GM19351 (cell line): Measurements from ENCODE around the gene ZSWIM7.
A peak's percentile ranks its signal among the peaks of the same experiment; 100 is the strongest.
"Not testable (repeated sequence)": the region's sequence is repeated elsewhere in the genome, so short reads cannot be mapped to it uniquely, and the experiment has no call there.

Experiments used
- ATAC-seq: cut with Tn5 transposase; IDR thresholded peaks from one replicate; pipeline ENCODE4 v1.9.1; 2021; ENCODE audit warnings: mild to moderate bottlenecking, moderate library complexity; ENCODE audit not compliant: unreplicated experiment

ZSWIM7 gene

GRCh38 chr17:15958484-15958854, 41.0 kb downstream of the ZSWIM7 start:
- no peak for ATAC-seq

- no peak for ATAC-seq
Observed at GRCh38 chr17:15957608-15958307, 41.7 kb downstream of the ZSWIM7 start.

GRCh38 chr17:15957206-15957605, 42.3 kb downstream of the ZSWIM7 start:
- ATAC-seq: no peak

GRCh38 chr17:15955793-15956541, 43.5 kb downstream of the ZSWIM7 start:
- ATAC-seq: no peak

GRCh38 chr17:15954222-15954621, 45.3 kb downstream of the ZSWIM7 start:
- no peak for ATAC-seq

GRCh38 chr17:15952916-15953790, 46.4 kb downstream of the ZSWIM7 start:
- ATAC-seq: no peak

GRCh38 chr17:15952048-15952532, 47.4 kb downstream of the ZSWIM7 start:
- no peak for ATAC-seq

GRCh38 chr17:15951368-15952047, 48.0 kb downstream of the ZSWIM7 start:
- ATAC-seq: no peak

- no peak for ATAC-seq
Observed at GRCh38 chr17:15947976-15948752, 51.3 kb downstream of the ZSWIM7 start.

GRCh38 chr17:15947271-15947670, 52.2 kb downstream of the ZSWIM7 start:
- no peak for ATAC-seq

- no peak for ATAC-seq
Observed at GRCh38 chr17:15946611-15947120, 52.8 kb downstream of the ZSWIM7 start.

- peak; percentile 8 for ATAC-seq
Observed at GRCh38 chr17:15945527-15946191, 53.8 kb downstream of the ZSWIM7 start.

GRCh38 chr17:15944759-15945526, 54.6 kb downstream of the ZSWIM7 start, which contains the start of gene ADORA2B:
Gene ADORA2B (plus strand): TSS chr17:15945130. CDS start chr17:15945249, 119 bp downstream.
- peak; percentile 58 for ATAC-seq

GRCh38 chr17:15943971-15944758, 55.3 kb downstream of the ZSWIM7 start:
- no peak for ATAC-seq

GRCh38 chr17:15942207-15942833, 57.2 kb downstream of the ZSWIM7 start:
- no peak for ATAC-seq

GRCh38 chr17:15941781-15942180, 57.7 kb downstream of the ZSWIM7 start:
- no peak for ATAC-seq

GRCh38 chr17:15936481-15936880, 63.0 kb downstream of the ZSWIM7 start:
- not testable (repeated sequence) for ATAC-seq
